Mucosa of descending colon (tissue), 3 donors: ENCODE measurements around the gene SOX6. TPM values are rescaled to one million over a fixed set of nuclear protein-coding genes. Genes with fewer than 3 reads are reported as not detected.

Experiments used
- ATAC-seq: fragments of 200-7000 bp; cut with Tn5 transposase; one replicate; pipeline ENCODE4 v1.9.1; 2020; ENCODE audit warnings: mild to moderate bottlenecking, moderate library complexity
- DNase-seq, 3 donors: peaks; one replicate each; pipeline ENCODE4 v3.0.0-alpha.2; 2020
- H3K36me3 ChIP-seq: fragments of 200-600 bp; one replicate; pipeline ENCODE4 v1.8.0; 2021; ENCODE audit warnings: low read depth, mild to moderate bottlenecking
- H3K4me1 ChIP-seq: fragments of 200-600 bp; one replicate; pipeline ENCODE4 v1.8.0; 2021; ENCODE audit warnings: low read depth, mild to moderate bottlenecking
- H3K4me3 ChIP-seq: fragments of 200-600 bp; one replicate; pipeline ENCODE4 v1.8.0; 2021; ENCODE audit warnings: mild to moderate bottlenecking
- H3K9me3 ChIP-seq: fragments of 200-600 bp; one replicate; pipeline ENCODE4 v1.8.0; 2021; ENCODE audit warnings: mild to moderate bottlenecking
- intact Hi-C, 2 donors: fragments of 100-400 bp; cut with DNase I in 1 of 2; cut with micrococcal nuclease in 1 of 2; formaldehyde crosslinking; loops; one replicate each; pipeline versions ENCODE4 v1.11.0 to v1.11.1; 2022; cut with DNase I, micrococcal nuclease
- total RNA-seq, 3 donors: library from RNA; stranded (reverse); fragmentation: NEBNext Ultra II Directional in 2 of 3; extraction: Animal tissue kit (Norgen Biotek cat#: 25700) in 2 of 3; gene quantifications; one replicate each; pipeline versions ENCODE4 v1.2.1 to v1.2.4, GENCODE V29; 2021 to 2023
- TF ChIP-seq, protein P1 (sequence below): fragments of 200-600 bp; IDR thresholded peaks from one replicate; pipeline ENCODE4 v1.8.0; 2022; ENCODE audit warnings: antibody characterized with exemption, mild to moderate bottlenecking
- donor health status: DM: no; HTN: no; CAD: no; lungs with moderate emphysema.
- donor health status: DM: no; HTN: no; CAD: no.
- donor health status: DM: no; HTN: yes; CAD: no.

SOX6 gene
- total RNA-seq, 3 donors from 2014 or later, result 5.8 to 6.5 (median 6.0) TPM

DNA sequence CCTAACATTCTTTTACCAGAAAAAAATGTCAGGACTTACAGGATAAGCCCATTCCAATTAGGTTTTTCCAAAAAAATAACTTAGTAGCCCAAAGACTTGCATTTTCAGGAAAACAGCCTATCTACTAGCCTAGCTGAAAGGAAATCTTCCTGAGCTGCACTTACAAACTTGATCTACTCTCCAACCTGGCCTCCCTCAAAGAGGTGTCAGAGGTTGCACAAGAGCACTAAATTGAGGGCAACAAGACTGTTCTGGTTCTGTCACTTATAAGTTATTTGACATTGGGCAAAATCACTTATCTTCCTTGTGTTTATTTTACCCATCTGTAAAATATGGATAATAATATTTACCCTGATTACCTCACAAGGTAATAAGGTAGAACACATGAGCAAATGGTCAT, 7.9 kb upstream of the SOX6 start:
- TF ChIP-seq, protein P1, sequence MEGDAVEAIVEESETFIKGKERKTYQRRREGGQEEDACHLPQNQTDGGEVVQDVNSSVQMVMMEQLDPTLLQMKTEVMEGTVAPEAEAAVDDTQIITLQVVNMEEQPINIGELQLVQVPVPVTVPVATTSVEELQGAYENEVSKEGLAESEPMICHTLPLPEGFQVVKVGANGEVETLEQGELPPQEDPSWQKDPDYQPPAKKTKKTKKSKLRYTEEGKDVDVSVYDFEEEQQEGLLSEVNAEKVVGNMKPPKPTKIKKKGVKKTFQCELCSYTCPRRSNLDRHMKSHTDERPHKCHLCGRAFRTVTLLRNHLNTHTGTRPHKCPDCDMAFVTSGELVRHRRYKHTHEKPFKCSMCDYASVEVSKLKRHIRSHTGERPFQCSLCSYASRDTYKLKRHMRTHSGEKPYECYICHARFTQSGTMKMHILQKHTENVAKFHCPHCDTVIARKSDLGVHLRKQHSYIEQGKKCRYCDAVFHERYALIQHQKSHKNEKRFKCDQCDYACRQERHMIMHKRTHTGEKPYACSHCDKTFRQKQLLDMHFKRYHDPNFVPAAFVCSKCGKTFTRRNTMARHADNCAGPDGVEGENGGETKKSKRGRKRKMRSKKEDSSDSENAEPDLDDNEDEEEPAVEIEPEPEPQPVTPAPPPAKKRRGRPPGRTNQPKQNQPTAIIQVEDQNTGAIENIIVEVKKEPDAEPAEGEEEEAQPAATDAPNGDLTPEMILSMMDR, result no peak
- no peaks in the 10 kb centered on the region for H3K36me3 ChIP-seq
- no peaks in the 10 kb centered on the region for H3K4me1 ChIP-seq
- ATAC-seq (no peak), DNase-seq (no peak)
- H3K9me3 ChIP-seq, result no peaks in the 10 kb centered on the region
- no peak overlapping the region for H3K4me3 ChIP-seq
- intact Hi-C loops, result no loop called here

DNA sequence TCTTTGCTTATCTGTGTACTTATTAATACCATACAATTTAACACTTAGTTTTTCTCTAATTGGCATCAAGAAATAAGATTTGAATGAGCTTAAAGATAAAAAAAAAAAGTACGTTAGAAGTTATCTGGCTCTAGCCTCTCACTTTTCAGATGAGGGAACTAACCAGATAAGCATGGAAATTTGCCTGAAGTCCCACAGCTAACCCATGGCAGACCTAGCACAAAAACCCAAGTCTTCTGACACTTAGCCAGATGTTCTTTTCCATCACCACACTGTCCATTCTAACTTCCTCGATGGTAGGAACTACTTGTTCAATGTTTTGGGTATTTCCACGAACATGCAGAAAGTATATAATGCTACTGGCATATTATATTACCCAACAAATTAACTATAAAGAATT, 7.4 kb upstream of the SOX6 start:
- DNase-seq (no peak), ATAC-seq (no peak)
- H3K9me3 ChIP-seq, result no peaks in the 10 kb centered on the region
- no peaks in the 10 kb centered on the region for H3K36me3 ChIP-seq
- no peak overlapping the region for H3K4me3 ChIP-seq
- H3K4me1 ChIP-seq, result no peaks in the 10 kb centered on the region
- intact Hi-C loops, result no loop called here
- TF ChIP-seq, protein P1, result no peak

DNA sequence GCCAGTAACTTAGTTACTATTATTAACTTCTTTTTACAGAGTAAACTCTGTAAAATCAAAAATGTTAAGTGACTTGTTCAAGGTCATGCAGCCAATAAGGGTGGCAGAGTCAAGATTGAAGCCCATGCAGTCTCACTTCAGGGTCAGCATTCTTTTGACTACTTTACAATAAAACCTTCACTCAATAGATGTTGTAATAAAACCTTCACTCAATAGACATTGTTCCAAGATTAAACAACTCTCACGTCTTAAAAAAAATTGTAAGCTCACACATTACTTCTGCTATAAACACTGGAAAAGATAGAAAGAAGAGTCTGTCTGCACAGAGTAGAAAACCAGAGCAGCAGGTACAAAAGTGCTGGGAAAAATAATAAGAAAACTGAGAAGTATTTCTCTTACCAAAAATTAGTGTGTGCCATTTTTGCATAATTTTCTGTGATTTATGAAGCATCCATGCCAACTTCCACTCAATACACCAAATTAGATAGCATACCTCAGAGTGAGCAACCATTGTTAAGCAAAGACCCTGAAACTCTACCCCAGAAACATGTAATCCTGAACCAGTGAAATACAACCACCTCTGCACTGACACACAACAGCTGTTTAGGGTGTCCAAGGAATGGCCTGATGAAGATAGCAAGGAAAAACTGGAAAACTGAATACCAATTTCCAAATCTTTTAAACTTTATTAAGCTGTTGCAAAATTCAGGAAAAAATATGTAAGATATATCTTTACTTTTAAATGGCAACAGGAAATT, 4.9 kb upstream of the SOX6 start:
- Histone ChIP-seq H3K9me3 (no peaks in the 10 kb centered on the region), H3K4me3 (no peak overlapping the region), H3K36me3 (no peaks in the 10 kb centered on the region), H3K4me1 (peaks cover 2% of the 10 kb centered on the region)
- TF ChIP-seq, protein P1, result no peak
- intact Hi-C loops, result no loop called here
- DNase-seq (no peak), ATAC-seq (no peak)

DNA sequence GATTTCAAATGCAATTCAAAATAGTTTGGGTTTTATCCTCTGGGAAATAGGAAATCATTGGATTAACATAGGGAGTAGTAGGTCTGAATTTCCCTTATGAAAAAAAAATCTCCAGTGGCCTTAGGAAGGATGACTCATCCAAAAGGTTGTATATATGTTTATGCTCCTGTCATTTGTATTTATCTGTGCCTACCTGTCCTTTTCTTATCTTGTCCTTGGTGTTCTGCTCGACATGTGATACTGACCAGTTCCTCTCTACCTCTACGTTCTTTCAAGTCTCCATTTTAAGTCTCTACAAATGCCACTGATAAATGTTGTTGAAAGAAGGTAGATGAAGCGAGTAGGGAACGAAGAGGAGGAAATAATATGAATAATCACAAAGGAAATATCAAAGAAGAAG, 3.0 kb upstream of the SOX6 start:
- H3K4me3 ChIP-seq, result no peak overlapping the region
- H3K36me3 ChIP-seq, result no peaks in the 10 kb centered on the region
- no peak for DNase-seq
- TF ChIP-seq, protein P1, result no peak
- H3K4me1 ChIP-seq, result peaks cover 2% of the 10 kb centered on the region
- peak; percentile 34 for ATAC-seq
- intact Hi-C loops, result no loop called here
- H3K9me3 ChIP-seq, result no peaks in the 10 kb centered on the region

DNA sequence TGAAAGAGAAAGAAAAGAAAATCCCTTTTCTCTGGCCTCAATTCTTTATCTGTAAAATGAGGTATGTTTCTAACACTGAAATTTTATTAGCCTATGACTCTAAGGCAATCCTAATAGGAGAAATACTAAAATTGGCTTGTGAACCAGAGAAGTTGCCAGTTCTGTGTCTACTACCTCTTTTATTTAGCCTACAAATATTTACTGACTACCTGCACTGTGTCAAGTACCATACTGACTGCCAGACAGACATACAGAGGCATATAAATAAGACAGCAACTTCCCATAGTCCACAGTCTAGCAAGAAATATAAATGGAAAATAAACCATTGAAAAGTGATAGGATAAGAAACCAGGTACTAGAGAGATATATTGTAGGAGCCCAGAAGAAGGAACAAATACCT, 2.4 kb upstream of the SOX6 start:
- ATAC-seq, result no peak
- intact Hi-C loops, result no loop called here

More for the DNA sequence above, 2.4 kb upstream of the SOX6 start:
- H3K36me3 ChIP-seq, result no peaks in the 10 kb centered on the region
- no peaks in the 10 kb centered on the region for H3K9me3 ChIP-seq
- H3K4me1 ChIP-seq, result peaks cover 2% of the 10 kb centered on the region
- H3K4me3 ChIP-seq, result no peak overlapping the region
- TF ChIP-seq, protein P1, result no peak
- no peak for DNase-seq
